ENCODE data around the gene CLDN12.
"Not testable (repeated sequence)": the region's sequence is repeated elsewhere in the genome, so short reads cannot be mapped to it uniquely, and the experiment has no call there.

Gene CLDN12

GRCh38 chr7:90445633-90446032 is 42.4 kb downstream of the CLDN12 start:
- no peak for DNase-seq

GRCh38 chr7:90446137-90446899 is 43.1 kb downstream of the CLDN12 start:
- no peak for DNase-seq

DNA sequence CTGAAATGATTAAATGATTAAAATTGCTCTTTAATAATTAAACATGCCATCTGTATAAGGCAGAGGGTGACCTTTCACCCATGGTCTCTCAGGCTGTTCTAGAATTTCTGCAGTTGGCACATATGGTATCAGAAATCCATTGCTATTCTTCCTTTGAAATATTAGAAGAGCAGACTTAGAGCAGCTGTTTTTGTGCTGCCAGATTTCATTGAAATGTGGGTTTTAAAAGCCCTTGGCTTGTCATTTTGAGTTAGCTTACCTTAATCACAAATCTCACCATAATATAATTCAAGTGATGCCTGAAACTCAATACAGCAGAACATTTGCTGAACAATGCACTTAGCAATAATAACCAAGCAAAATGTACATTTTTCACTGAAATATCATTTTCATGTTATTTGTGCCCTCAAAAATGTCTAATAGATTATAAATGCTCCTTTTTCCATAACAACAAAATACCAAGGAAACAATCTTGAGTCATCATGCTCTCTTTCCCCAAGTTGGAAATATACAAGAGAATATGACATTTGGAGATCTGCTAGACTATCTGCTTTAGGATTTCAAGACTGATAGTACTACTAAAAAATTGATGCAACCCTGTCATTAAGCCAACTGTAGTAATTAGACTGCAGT is 50.1 kb downstream of the CLDN12 start:
- DNase-seq: no peak

GRCh38 chr7:90453931-90454330 is 50.7 kb downstream of the CLDN12 start:
- no peak for DNase-seq

- peak; percentile 28 to 51 for DNase-seq
These were observed 52.1 kb downstream of the CLDN12 start for GRCh38 chr7:90455163-90456030.

GRCh38 chr7:90458104-90458503 is 54.8 kb downstream of the CLDN12 start:
- DNase-seq: no peak

DNA sequence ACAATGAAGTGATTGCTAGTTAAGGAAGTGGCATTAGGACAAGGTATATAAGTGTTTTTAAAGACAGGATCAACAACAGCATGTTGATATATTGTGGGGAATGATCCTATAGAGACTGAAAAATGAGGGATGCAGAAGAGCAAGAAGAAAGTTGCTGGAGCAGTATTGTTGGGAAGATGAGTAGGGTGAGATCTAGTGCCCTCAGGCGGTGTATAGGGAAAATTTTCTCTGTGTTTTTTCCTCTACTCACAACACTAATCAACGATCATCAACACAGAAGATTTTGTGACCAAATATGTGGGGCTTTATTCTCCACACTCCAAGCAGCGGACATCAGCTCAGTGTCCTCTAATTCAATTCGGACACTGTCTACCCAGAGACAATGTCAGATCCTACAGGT is 56.6 kb downstream of the CLDN12 start:
- no peak for DNase-seq

GRCh38 chr7:90461219-90461618 is 58.0 kb downstream of the CLDN12 start:
- no peak for DNase-seq

- not testable (repeated sequence) for DNase-seq
These were observed 59.9 kb downstream of the CLDN12 start for GRCh38 chr7:90463151-90463628.

Data from NCI-H1930 (cell line).